Astrocyte (in vitro differentiated cells and primary cell): Measurements from ENCODE around the gene CMIP. TPM values are rescaled to one million over a fixed set of nuclear protein-coding genes. Genes with fewer than 3 reads are reported as not detected.

Experiments
- DNase-seq: peaks from one replicate; pipeline ENCODE4 v3.0.0-alpha.2; 2010; ENCODE audit warnings: low read depth
- FAIRE-seq: peaks from 2 replicates; lab custom pipeline; 2011; peaks lifted over from hg19 to GRCh38; lab: Jason Lieb, UNC
- H2AFZ ChIP-seq: 2 replicates; pipeline ENCODE4 v1.6.0; 2012; ENCODE audit warnings: low read depth, low read length, inconsistent platforms
- H3K27ac ChIP-seq: 2 replicates; pipeline ENCODE4 v1.5.1; 2011; ENCODE audit warnings: low read depth, low read length, inconsistent platforms
- H3K27me3 ChIP-seq: 2 replicates; pipeline ENCODE4 v1.6.0; 2011; ENCODE audit warnings: low read length, inconsistent platforms; ENCODE audit not compliant: insufficient read depth
- H3K36me3 ChIP-seq: 2 replicates; pipeline ENCODE4 v1.5.1; 2011; ENCODE audit warnings: low read length, inconsistent platforms; ENCODE audit not compliant: insufficient read depth
- H3K4me1 ChIP-seq: 2 replicates; pipeline ENCODE4 v1.5.1; 2011; ENCODE audit warnings: low read length, inconsistent platforms; ENCODE audit not compliant: insufficient read depth
- H3K4me2 ChIP-seq: 2 replicates; pipeline ENCODE4 v1.6.0; 2012; ENCODE audit warnings: low read length, inconsistent platforms
- H3K4me3 ChIP-seq: 2 replicates; pipeline ENCODE4 v1.5.1; 2011; ENCODE audit warnings: low read depth, mild to moderate bottlenecking, low read length, inconsistent platforms; ENCODE audit not compliant: insufficient read depth
- H3K79me2 ChIP-seq: 2 replicates; pipeline ENCODE4 v1.6.0; 2012; ENCODE audit warnings: mild to moderate bottlenecking, low read length, inconsistent platforms; ENCODE audit not compliant: insufficient read depth
- H3K9ac ChIP-seq: 2 replicates; pipeline ENCODE4 v1.6.0; 2012; ENCODE audit warnings: mild to moderate bottlenecking, low read length, inconsistent platforms
- H3K9me3 ChIP-seq: 2 replicates; pipeline ENCODE4 v1.5.1; 2012; ENCODE audit warnings: low read depth, mild to moderate bottlenecking, low read length, inconsistent platforms; ENCODE audit not compliant: insufficient read depth
- H4K20me1 ChIP-seq: 2 replicates; pipeline ENCODE4 v1.6.0; 2012; ENCODE audit warnings: low read length, inconsistent platforms; ENCODE audit not compliant: insufficient read depth
- H3K27ac Mint-ChIP-seq: one replicate; pipeline ENCODE4 v1.8.0; 2021; ENCODE audit warnings: mild to moderate bottlenecking, mixed read lengths; ENCODE audit not compliant: unreplicated experiment
- H3K27me3 Mint-ChIP-seq: one replicate; pipeline ENCODE4 v1.8.0; 2021; ENCODE audit warnings: low read depth, mixed read lengths; ENCODE audit not compliant: unreplicated experiment
- H3K36me3 Mint-ChIP-seq: one replicate; pipeline ENCODE4 v1.8.0; 2021; ENCODE audit warnings: low read depth, mixed read lengths; ENCODE audit not compliant: unreplicated experiment
- H3K4me1 Mint-ChIP-seq: one replicate; pipeline ENCODE4 v1.8.0; 2021; ENCODE audit warnings: low read depth, mixed read lengths; ENCODE audit not compliant: unreplicated experiment
- H3K4me3 Mint-ChIP-seq: one replicate; pipeline ENCODE4 v1.8.0; 2021; ENCODE audit warnings: mild to moderate bottlenecking, moderate library complexity, mixed read lengths; ENCODE audit not compliant: unreplicated experiment
- H3K9me3 Mint-ChIP-seq: one replicate; pipeline ENCODE4 v1.8.0; 2021; ENCODE audit warnings: mild to moderate bottlenecking, mixed read lengths; ENCODE audit not compliant: unreplicated experiment
- CTCF ChIP-seq: IDR thresholded peaks from 2 replicates; pipeline ENCODE4 v1.5.1; 2011; ENCODE audit warnings: low read depth, mild to moderate bottlenecking, inconsistent platforms, low read length, moderate library complexity; ENCODE audit not compliant: insufficient read depth
- EZH2 ChIP-seq: IDR thresholded peaks from 2 replicates; pipeline ENCODE4 v1.6.1; 2012; ENCODE audit warnings: mild to moderate bottlenecking, low read length, inconsistent platforms; ENCODE audit not compliant: insufficient read depth
- total RNA-seq: library from RNA; stranded (reverse); gene quantifications from 2 replicates; pipeline ENCODE4 v1.2.1, GENCODE V29; 2021

CMIP gene
- total RNA-seq, 1 donor from 2014 or later: 71.5 TPM

GRCh38 chr16:81578076-81578475 lies 133.5 kb downstream of the CMIP start:
- Histone ChIP-seq H2AFZ (no peak overlapping the region), H3K27me3 (no peaks in the 10 kb centered on the region), H3K9ac (no peak overlapping the region), H3K27ac (no peak overlapping the region), H3K36me3 (no peaks in the 10 kb centered on the region), H3K4me3 (no peak overlapping the region), H3K9me3 (no peaks in the 10 kb centered on the region), H3K4me1 (peaks cover 8% of the 10 kb centered on the region), H3K4me2 (no peak overlapping the region), H4K20me1 (peaks cover 88% of the 10 kb centered on the region), H3K79me2 (peaks cover 70% of the 10 kb centered on the region)
- no peaks in the 10 kb centered on the region for H3K27me3 Mint-ChIP-seq
- DNase-seq: no peak
- TF ChIP-seq EZH2 (no peak), CTCF (no peak)
- no peaks in the 10 kb centered on the region for H3K9me3 Mint-ChIP-seq
- H3K36me3 Mint-ChIP-seq: no peaks in the 10 kb centered on the region
- H3K4me3 Mint-ChIP-seq: no peak overlapping the region
- FAIRE-seq: no peak
- no peak overlapping the region for H3K27ac Mint-ChIP-seq
- H3K4me1 Mint-ChIP-seq: peaks cover under 1% of the 10 kb centered on the region

- H3K79me2 ChIP-seq: peaks cover 67% of the 10 kb centered on the region
Measured at GRCh38 chr16:81578636-81579413, 134.2 kb downstream of the CMIP start.

More at GRCh38 chr16:81578636-81579413, 134.2 kb downstream of the CMIP start:
- Histone ChIP-seq H3K4me3 (no peak overlapping the region), H3K27me3 (no peaks in the 10 kb centered on the region), H3K9ac (no peak overlapping the region), H4K20me1 (peaks cover 87% of the 10 kb centered on the region), H3K4me1 (peaks cover 13% of the 10 kb centered on the region), H2AFZ (no peak overlapping the region), H3K9me3 (no peaks in the 10 kb centered on the region), H3K36me3 (no peaks in the 10 kb centered on the region), H3K4me2 (no peak overlapping the region), H3K27ac (no peak overlapping the region)
- H3K4me1 Mint-ChIP-seq: peaks cover 6% of the 10 kb centered on the region
- H3K27ac Mint-ChIP-seq: no peak overlapping the region
- no peaks in the 10 kb centered on the region for H3K9me3 Mint-ChIP-seq
- no peak for TF ChIP-seq EZH2
- TF ChIP-seq CTCF: no peak
- H3K27me3 Mint-ChIP-seq: no peaks in the 10 kb centered on the region
- FAIRE-seq (no peak), DNase-seq (no peak)
- H3K4me3 Mint-ChIP-seq: no peak overlapping the region
- no peaks in the 10 kb centered on the region for H3K36me3 Mint-ChIP-seq
